B cell (primary cell): ENCODE measurements around the gene TBRG4.

Experiments used
- CTCF ChIP-seq: fragments of 200-600 bp; IDR thresholded peaks from one replicate; pipeline ENCODE4 v1.8.0; 2022; ENCODE audit warnings: antibody characterized with exemption, mild to moderate bottlenecking
- EZH2 ChIP-seq: IDR thresholded peaks from 2 replicates; pipeline ENCODE4 v1.6.1; 2012; ENCODE audit warnings: borderline replicate concordance, low read depth, mild to moderate bottlenecking, moderate library complexity, low read length; ENCODE audit not compliant: insufficient read depth, poor library complexity, severe bottlenecking

- no peak for TF ChIP-seq CTCF
- TF ChIP-seq EZH2: no peak
These were observed 49.6 kb upstream of the TBRG4 start for GRCh38 chr7:45161138-45161537.
